ENCODE measurements around the gene COG5. TPM values are rescaled to one million over a fixed set of nuclear protein-coding genes. Genes with fewer than 3 reads are reported as not detected.

The COG5 gene
- total RNA-seq, 1 donor from 2014 or later: 44.7 TPM

GRCh38 chr7:107404740-107405537, 158.8 kb downstream of the COG5 start:
- peaks cover 4% of the 10 kb centered on the region for H3K9me3 Mint-ChIP-seq (ENCODE audit: unreplicated experiment)
- no peak for DNase-seq (ENCODE audit: extremely low spot score, unreplicated experiment)
- H3K27ac Mint-ChIP-seq (ENCODE audit: unreplicated experiment): no peak overlapping the region
- peaks cover 2% of the 10 kb centered on the region for H3K4me1 Mint-ChIP-seq (ENCODE audit: unreplicated experiment)
- H3K4me3 Mint-ChIP-seq (ENCODE audit: unreplicated experiment): no peak overlapping the region
- TF ChIP-seq CTCF (IDR thresholded peaks at IDR 0.05): no peak
- no peaks in the 10 kb centered on the region for H3K27me3 Mint-ChIP-seq (ENCODE audit: unreplicated experiment)
- peaks cover 15% of the 10 kb centered on the region for H3K36me3 Mint-ChIP-seq (ENCODE audit: unreplicated experiment)

GRCh38 chr7:107398161-107398560, 165.6 kb downstream of the COG5 start:
- no peak for TF ChIP-seq CTCF (IDR thresholded peaks at IDR 0.05)
- Mint-ChIP-seq H3K4me3 (ENCODE audit: unreplicated experiment) (no peak overlapping the region), H3K36me3 (ENCODE audit: unreplicated experiment) (peaks cover 12% of the 10 kb centered on the region), H3K9me3 (ENCODE audit: unreplicated experiment) (no peaks in the 10 kb centered on the region), H3K27me3 (ENCODE audit: unreplicated experiment) (no peaks in the 10 kb centered on the region), H3K4me1 (ENCODE audit: unreplicated experiment) (peaks cover 9% of the 10 kb centered on the region), H3K27ac (ENCODE audit: unreplicated experiment) (no peak overlapping the region)
- DNase-seq (ENCODE audit: extremely low spot score, unreplicated experiment): no peak

GRCh38 chr7:107396990-107397389, 166.7 kb downstream of the COG5 start:
- Mint-ChIP-seq H3K9me3 (ENCODE audit: unreplicated experiment) (no peaks in the 10 kb centered on the region), H3K4me3 (ENCODE audit: unreplicated experiment) (no peak overlapping the region), H3K27ac (ENCODE audit: unreplicated experiment) (no peak overlapping the region), H3K4me1 (ENCODE audit: unreplicated experiment) (peaks cover 11% of the 10 kb centered on the region), H3K27me3 (ENCODE audit: unreplicated experiment) (no peaks in the 10 kb centered on the region), H3K36me3 (ENCODE audit: unreplicated experiment) (peaks cover 12% of the 10 kb centered on the region)
- TF ChIP-seq CTCF (IDR thresholded peaks at IDR 0.05): no peak
- no peak for DNase-seq (ENCODE audit: extremely low spot score, unreplicated experiment)

- Mint-ChIP-seq H3K4me3 (ENCODE audit: unreplicated experiment) (no peak overlapping the region), H3K27me3 (ENCODE audit: unreplicated experiment) (no peaks in the 10 kb centered on the region), H3K27ac (ENCODE audit: unreplicated experiment) (no peak overlapping the region), H3K36me3 (ENCODE audit: unreplicated experiment) (peaks cover 12% of the 10 kb centered on the region), H3K4me1 (ENCODE audit: unreplicated experiment) (peaks cover 11% of the 10 kb centered on the region), H3K9me3 (ENCODE audit: unreplicated experiment) (no peaks in the 10 kb centered on the region)
- no peak for TF ChIP-seq CTCF (IDR thresholded peaks at IDR 0.05)
- no peak for DNase-seq (ENCODE audit: extremely low spot score, unreplicated experiment)
Observed at GRCh38 chr7:107396081-107396480, 167.6 kb downstream of the COG5 start.

GRCh38 chr7:107394831-107395230, 168.9 kb downstream of the COG5 start:
- DNase-seq (ENCODE audit: extremely low spot score, unreplicated experiment): no peak
- TF ChIP-seq CTCF (IDR thresholded peaks at IDR 0.05): no peak
- Mint-ChIP-seq H3K36me3 (ENCODE audit: unreplicated experiment) (peaks cover 12% of the 10 kb centered on the region), H3K4me3 (ENCODE audit: unreplicated experiment) (no peak overlapping the region), H3K9me3 (ENCODE audit: unreplicated experiment) (no peaks in the 10 kb centered on the region), H3K27ac (ENCODE audit: unreplicated experiment) (peak overlapping the region; percentile 75), H3K4me1 (ENCODE audit: unreplicated experiment) (peaks cover 11% of the 10 kb centered on the region), H3K27me3 (ENCODE audit: unreplicated experiment) (no peaks in the 10 kb centered on the region)
